MM.1S (cell line): ENCODE measurements around the gene TMEM123.

ENCODE experiments used
- DNase-seq: peaks from one replicate; pipeline ENCODE4 v3.0.0-alpha.2; 2015
- H2AFZ ChIP-seq: fragments of 300-600 bp; sonication (generic); 2 replicates; pipeline ENCODE4 v1.6.0; 2016; ENCODE audit warnings: antibody characterized with exemption, low read length
- H3F3A ChIP-seq: fragments of 300-600 bp; sonication (generic); 2 replicates; pipeline ENCODE4 v1.6.1; 2016; ENCODE audit warnings: mild to moderate bottlenecking, antibody characterized with exemption, low read length, moderate library complexity, mixed read lengths; ENCODE audit not compliant: insufficient read depth
- H3K27ac ChIP-seq: fragments of 300-600 bp; sonication (generic); 2 replicates; pipeline ENCODE4 v1.5.1; 2016; ENCODE audit warnings: mild to moderate bottlenecking, low read length
- H3K27me3 ChIP-seq: fragments of 300-600 bp; sonication (generic); replicated peaks from 2 replicates; pipeline ENCODE4 v1.6.0; 2016; ENCODE audit warnings: low read length; ENCODE audit not compliant: insufficient read depth
- H3K36me3 ChIP-seq: fragments of 300-600 bp; sonication (generic); replicated peaks from 2 replicates; pipeline ENCODE4 v1.6.1; 2016; ENCODE audit warnings: mild to moderate bottlenecking, low read length, mixed read lengths; ENCODE audit not compliant: insufficient read depth
- H3K4me1 ChIP-seq: fragments of 300-600 bp; sonication (generic); 2 replicates; pipeline ENCODE4 v1.6.1; 2016; ENCODE audit warnings: low read length, mixed read lengths
- H3K4me2 ChIP-seq: fragments of 300-600 bp; sonication (generic); 2 replicates; pipeline ENCODE4 v1.6.0; 2016; ENCODE audit warnings: low read depth, low read length
- H3K4me3 ChIP-seq: fragments of 300-600 bp; sonication (generic); 2 replicates; pipeline ENCODE4 v1.5.1; 2016; ENCODE audit warnings: low read length, mixed read lengths
- H3K79me2 ChIP-seq: fragments of 300-600 bp; sonication (generic); 2 replicates; pipeline ENCODE4 v1.6.1; 2016; ENCODE audit warnings: mixed run types, low read length, mixed read lengths
- H3K9ac ChIP-seq: fragments of 300-600 bp; sonication (generic); 2 replicates; pipeline ENCODE4 v1.6.1; 2016; ENCODE audit warnings: low read length, mixed read lengths
- H3K9me2 ChIP-seq: fragments of 300-600 bp; sonication (generic); replicated peaks from 2 replicates; pipeline ENCODE4 v1.6.1; 2016; ENCODE audit warnings: mild to moderate bottlenecking, low read length, mixed read lengths; ENCODE audit not compliant: insufficient read depth
- H3K9me3 ChIP-seq: fragments of 300-600 bp; sonication (generic); replicated peaks from 2 replicates; pipeline ENCODE4 v1.6.1; 2016; ENCODE audit warnings: mild to moderate bottlenecking, low read length, mixed read lengths; ENCODE audit not compliant: insufficient read depth
- H4K20me1 ChIP-seq: fragments of 300-600 bp; sonication (generic); 2 replicates; pipeline ENCODE4 v1.6.1; 2016; ENCODE audit warnings: mild to moderate bottlenecking, low read length, moderate library complexity, mixed read lengths; ENCODE audit not compliant: insufficient read depth
- CTCF ChIP-seq: fragments of 300-600 bp; sonication (generic); IDR thresholded peaks from 2 replicates; pipeline ENCODE4 v1.5.1; 2016; ENCODE audit warnings: antibody characterized with exemption, low read length, mixed read lengths
- EZH2 ChIP-seq: fragments of 300-600 bp; sonication (generic); optimal IDR thresholded peaks from 2 replicates; pipeline ENCODE3; 2017; ENCODE audit warnings: low read depth, mild to moderate bottlenecking, antibody characterized with exemption, low read length, mixed read lengths
- EZH2phosphoT487 ChIP-seq: fragments of 300-600 bp; sonication (generic); IDR thresholded peaks from 2 replicates; pipeline ENCODE4 v1.6.1; 2018; ENCODE audit warnings: antibody characterized with exemption, low read length

Gene TMEM123

DNA sequence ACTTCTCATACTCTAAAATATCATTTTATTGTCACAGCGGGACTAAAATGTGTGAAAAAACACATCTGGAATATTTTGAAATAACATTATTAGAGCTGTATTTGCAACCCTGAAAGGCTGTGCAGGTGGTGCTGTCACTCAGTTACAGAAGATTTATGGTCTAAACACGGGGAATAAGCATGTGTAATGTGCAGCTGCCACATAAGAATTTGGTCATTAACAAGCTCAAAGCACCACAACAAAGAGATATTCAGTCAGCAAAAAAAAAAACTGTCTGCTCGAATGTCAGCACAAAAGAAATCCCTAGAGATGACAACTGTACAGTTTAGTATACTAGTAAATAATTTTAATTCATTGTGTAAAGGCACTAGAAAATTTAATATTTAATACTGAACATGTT lies 31.3 kb downstream of the TMEM123 start:
- Histone ChIP-seq H3F3A (no peaks in the 10 kb centered on the region), H3K27ac (no peak overlapping the region), H4K20me1 (0 out of 2 replicates have a peak, but pooled peaks cover 9% of the 10 kb centered on the region), H3K4me3 (no peak overlapping the region), H3K9me3 (no peaks in the 10 kb centered on the region), H3K27me3 (no peaks in the 10 kb centered on the region), H3K79me2 (peaks cover 98% of the 10 kb centered on the region), H3K9ac (no peak overlapping the region), H2AFZ (no peak overlapping the region), H3K4me1 (no peaks in the 10 kb centered on the region), H3K4me2 (no peak overlapping the region), H3K36me3 (no peaks in the 10 kb centered on the region), H3K9me2 (no peaks in the 10 kb centered on the region)
- DNase-seq, result no peak
- TF ChIP-seq CTCF (no peak), EZH2phosphoT487 (no peak), EZH2 (no peak)

DNA sequence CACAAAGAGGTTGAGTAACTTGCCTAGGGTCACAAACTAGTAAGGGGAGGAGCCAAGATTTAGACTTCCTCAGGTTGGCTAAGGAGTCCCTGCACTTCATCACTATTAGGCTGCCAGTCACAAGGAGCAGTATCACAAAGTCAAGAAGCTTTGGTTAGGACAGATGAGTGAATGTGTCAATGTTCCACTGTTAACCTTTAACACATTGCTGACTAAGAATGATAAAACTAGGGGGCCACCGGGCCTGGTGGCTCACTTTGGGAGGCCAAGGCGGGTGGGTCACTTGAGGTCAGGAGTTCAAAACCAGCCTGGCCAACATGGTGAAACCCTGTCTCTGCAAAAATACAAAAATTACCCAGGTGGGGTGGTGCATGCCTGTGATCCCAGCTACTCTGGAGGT lies 32.0 kb downstream of the TMEM123 start:
- H3K9me2 ChIP-seq, result no peaks in the 10 kb centered on the region
- no peak overlapping the region for H3K4me3 ChIP-seq
- H3K4me2 ChIP-seq, result no peak overlapping the region
- H3K27ac ChIP-seq, result no peak overlapping the region
- H3K79me2 ChIP-seq, result peaks cover 97% of the 10 kb centered on the region
- 0 out of 2 replicates have a peak, but pooled peaks cover 9% of the 10 kb centered on the region for H4K20me1 ChIP-seq
- DNase-seq, result no peak
- H3K4me1 ChIP-seq, result no peaks in the 10 kb centered on the region
- no peaks in the 10 kb centered on the region for H3K27me3 ChIP-seq
- H3K9me3 ChIP-seq, result no peaks in the 10 kb centered on the region
- no peak for TF ChIP-seq CTCF
- no peak for TF ChIP-seq EZH2
- no peak for TF ChIP-seq EZH2phosphoT487
- H2AFZ ChIP-seq, result no peak overlapping the region
- no peaks in the 10 kb centered on the region for H3K36me3 ChIP-seq
- H3K9ac ChIP-seq, result no peak overlapping the region
- no peaks in the 10 kb centered on the region for H3F3A ChIP-seq

DNA sequence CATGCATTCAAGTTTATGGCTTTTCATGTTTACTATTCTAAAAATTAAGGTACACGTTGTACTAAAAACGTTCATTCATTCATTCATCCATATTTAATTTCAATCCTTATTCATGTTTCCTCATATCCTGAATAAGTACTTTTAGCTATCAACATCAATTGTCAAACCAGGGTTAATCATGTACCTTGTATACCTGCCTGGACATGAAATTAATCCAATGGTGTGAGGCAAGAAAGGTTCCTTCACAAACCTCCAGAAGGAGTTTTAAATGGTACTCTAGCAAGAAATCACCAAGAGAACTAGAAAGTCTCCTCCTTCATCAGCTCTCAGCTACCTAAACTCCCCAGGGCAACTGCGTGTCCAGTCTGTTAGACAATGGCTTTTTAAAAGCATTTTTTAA lies 33.4 kb downstream of the TMEM123 start:
- H3K9me3 ChIP-seq, result no peaks in the 10 kb centered on the region
- H3K4me2 ChIP-seq, result no peak overlapping the region
- H3K9me2 ChIP-seq, result no peaks in the 10 kb centered on the region
- peaks cover 98% of the 10 kb centered on the region for H3K79me2 ChIP-seq
- H3F3A ChIP-seq, result no peaks in the 10 kb centered on the region
- DNase-seq, result no peak
- H3K27me3 ChIP-seq, result no peaks in the 10 kb centered on the region
- peaks cover 23% of the 10 kb centered on the region for H4K20me1 ChIP-seq
- H3K4me3 ChIP-seq, result no peak overlapping the region
- no peaks in the 10 kb centered on the region for H3K4me1 ChIP-seq
- H2AFZ ChIP-seq, result no peak overlapping the region
- no peak overlapping the region for H3K27ac ChIP-seq
- no peak overlapping the region for H3K9ac ChIP-seq
- no peaks in the 10 kb centered on the region for H3K36me3 ChIP-seq
- TF ChIP-seq EZH2 (no peak), CTCF (no peak)

DNA sequence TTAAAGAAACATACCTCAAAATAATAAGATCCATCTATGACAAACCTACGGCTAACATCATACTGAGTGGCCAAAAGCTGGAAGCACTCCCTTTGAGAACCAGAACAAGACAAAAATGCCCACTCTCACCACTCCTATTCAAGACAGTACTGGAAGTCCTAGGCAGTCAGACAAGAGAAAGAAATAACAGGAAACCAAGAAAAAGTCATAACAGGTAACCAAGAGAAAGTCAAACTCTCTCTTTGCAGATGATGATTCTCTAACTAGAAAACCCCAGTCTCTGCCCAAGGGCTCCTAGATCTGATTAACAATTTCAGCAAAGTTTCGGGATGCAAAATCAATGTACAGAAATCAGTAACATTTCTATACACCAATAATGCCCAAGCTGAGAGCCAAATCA lies 35.6 kb downstream of the TMEM123 start:
- H3K9me2 ChIP-seq, result no peaks in the 10 kb centered on the region
- no peak overlapping the region for H3K27ac ChIP-seq
- no peaks in the 10 kb centered on the region for H3F3A ChIP-seq
- DNase-seq, result no peak
- H3K9ac ChIP-seq, result no peak overlapping the region
- no peak for TF ChIP-seq EZH2
- no peaks in the 10 kb centered on the region for H3K4me1 ChIP-seq
- H3K27me3 ChIP-seq, result no peaks in the 10 kb centered on the region
- no peak overlapping the region for H2AFZ ChIP-seq
- H3K4me2 ChIP-seq, result no peak overlapping the region
- H3K79me2 ChIP-seq, result peaks cover 99% of the 10 kb centered on the region
- H3K36me3 ChIP-seq, result no peaks in the 10 kb centered on the region
- no peak overlapping the region for H3K4me3 ChIP-seq
- peaks cover 35% of the 10 kb centered on the region for H4K20me1 ChIP-seq
- H3K9me3 ChIP-seq, result no peaks in the 10 kb centered on the region
